ENCODE results near the gene CRISP1. TPM values are rescaled to one million over a fixed set of nuclear protein-coding genes. Genes with fewer than 3 reads are reported as not detected.

CRISP1 gene
- total and polyA plus RNA-seq, 2 experiments from 2014 or later, result not detected

DNA sequence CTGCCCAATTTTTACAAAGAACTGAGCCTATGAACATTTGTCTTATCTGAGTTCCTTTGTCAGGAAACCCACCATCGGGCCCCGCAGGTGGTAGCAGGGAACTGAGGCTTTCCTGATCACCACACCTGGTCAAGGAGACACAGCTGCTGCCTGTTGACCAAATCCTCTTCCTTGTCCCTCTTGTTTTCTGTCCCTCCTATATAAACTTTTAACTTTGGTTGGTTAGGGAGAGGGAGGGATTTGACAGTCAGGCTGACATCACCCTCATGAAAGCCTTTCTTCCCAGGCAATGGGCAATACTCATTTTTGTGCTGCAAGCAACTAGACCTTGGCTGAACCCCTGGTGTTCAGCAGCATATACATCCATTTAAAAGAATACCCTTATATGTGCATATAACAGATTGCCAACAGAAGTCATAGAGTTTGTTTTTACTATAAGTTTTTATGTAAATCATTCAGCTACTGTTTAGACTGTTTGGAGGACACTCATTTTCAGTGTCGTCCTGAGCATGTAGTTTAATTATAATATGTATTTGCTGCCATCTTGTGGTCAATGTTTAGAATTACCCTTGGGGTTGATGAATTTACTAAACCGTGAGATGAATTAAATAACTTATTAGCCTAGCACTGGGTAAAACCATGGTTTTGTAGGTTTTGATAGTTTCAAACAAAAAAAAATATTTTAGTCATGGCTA is 17.0 kb downstream of the CRISP1 start:
- Histone ChIP-seq H3K27ac (no peak overlapping the region), H3K27me3 (replicated peaks; ENCODE audit: insufficient read depth) (no peaks in the 10 kb centered on the region), H3K9me3 (ENCODE audit: low read depth) (no peaks in the 10 kb centered on the region), H3K36me3 (ENCODE audit: low read depth) (no peaks in the 10 kb centered on the region), H4K20me1 (ENCODE audit: insufficient read depth) (no peaks in the 10 kb centered on the region), H3K4me2 (ENCODE audit: unreplicated experiment) (no peak overlapping the region), H3K4me1 (ENCODE audit: insufficient read depth) (no peaks in the 10 kb centered on the region), H3K9me2 (ENCODE audit: insufficient read depth) (no peaks in the 10 kb centered on the region), H3K9ac (no peak overlapping the region), H3F3A (ENCODE audit: insufficient read depth) (no peaks in the 10 kb centered on the region), H3K4me3 (no peak overlapping the region), H3K79me2 (ENCODE audit: insufficient read depth) (no peaks in the 10 kb centered on the region), H2AFZ (no peak overlapping the region)
- 19 to 23% methylated on average over 4 of the region's 4 CpGs for WGBS, 2 experiments (ENCODE audit: low coverage in 1 of 2, low lambda C conversion rate in 2 of 2, missing lambda C conversion rate in 2 of 2)
- in situ Hi-C loops (cut with MboI), result loop anchor here (10.0 kb wide), 1 partner anchor 225 kb away; no protein-coding TSS in a partner anchor
- no peak for TF ChIP-seq EZH2phosphoT487 (IDR thresholded peaks at IDR 0.05; ENCODE audit: insufficient read depth, low read depth)
- no peak for TF ChIP-seq EZH2 (IDR thresholded peaks at IDR 0.05; ENCODE audit: insufficient read depth, poor library complexity, severe bottlenecking)
- peak; percentile 70 for DNase-seq

DNA sequence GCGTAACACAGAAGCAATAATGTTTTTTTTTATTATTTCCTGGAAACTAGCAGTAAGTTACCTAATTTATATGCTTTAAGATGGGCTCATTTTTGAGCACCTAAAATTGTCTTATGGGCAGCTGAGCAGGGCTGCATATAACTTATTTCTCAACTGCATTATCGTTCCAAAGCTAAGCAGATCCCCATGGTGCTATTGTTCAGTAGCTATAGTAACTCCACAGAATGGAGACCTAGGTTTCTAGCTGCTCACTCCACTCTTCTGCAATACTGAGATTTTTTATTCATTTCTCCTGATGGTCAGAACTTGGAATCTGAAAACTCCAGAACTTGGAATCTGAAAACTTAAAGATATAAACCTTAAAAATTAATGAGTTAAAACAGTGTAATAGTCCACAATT is 18.7 kb downstream of the CRISP1 start:
- WGBS, 2 experiments (ENCODE audit: low coverage in 1 of 2, low lambda C conversion rate in 2 of 2, missing lambda C conversion rate in 2 of 2), result 21 to 26% methylated on average over 2 of the region's 2 CpGs
- in situ Hi-C loops (cut with MboI), result loop anchor here (10.0 kb wide), 1 partner anchor 223 kb away; no protein-coding TSS in a partner anchor
- DNase-seq, result no peak

DNA sequence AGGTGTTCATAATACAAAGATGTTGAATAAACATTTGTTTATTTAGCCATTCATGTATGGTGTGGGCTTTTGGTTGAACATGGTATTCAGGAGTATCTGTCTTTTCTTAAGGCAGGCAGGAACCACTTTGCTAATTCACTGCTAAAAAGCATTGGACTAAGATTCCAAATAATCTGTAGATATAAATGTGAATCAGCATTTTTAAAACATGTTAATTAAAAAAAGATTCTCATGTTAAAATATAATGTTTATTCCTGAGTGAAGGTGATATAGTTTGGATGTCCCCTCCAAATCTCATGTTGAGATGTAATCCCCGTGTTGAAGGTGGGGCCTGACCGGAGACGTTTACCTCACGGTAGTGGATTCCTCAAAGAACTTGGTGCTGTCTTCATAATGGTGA is 19.3 kb downstream of the CRISP1 start:
- DNase-seq, result no peak
- no peak overlapping the region for H2AFZ ChIP-seq
- no peak overlapping the region for H3K4me2 ChIP-seq (ENCODE audit: unreplicated experiment)
- no peaks in the 10 kb centered on the region for H3K27me3 ChIP-seq (replicated peaks; ENCODE audit: insufficient read depth)
- H3K4me1 ChIP-seq (ENCODE audit: insufficient read depth), result no peaks in the 10 kb centered on the region
- H3K9me2 ChIP-seq (ENCODE audit: insufficient read depth), result no peaks in the 10 kb centered on the region
- 51 to 62% methylated on average over 4 of the region's 4 CpGs for WGBS, 2 experiments (ENCODE audit: low coverage in 1 of 2, low lambda C conversion rate in 2 of 2, missing lambda C conversion rate in 2 of 2)
- no peak overlapping the region for H3K27ac ChIP-seq
- H3K9me3 ChIP-seq (ENCODE audit: low read depth), result no peaks in the 10 kb centered on the region
- in situ Hi-C loops (cut with MboI), result loop anchor here (10.0 kb wide), 1 partner anchor 222 kb away; no protein-coding TSS in a partner anchor
- TF ChIP-seq EZH2phosphoT487 (IDR thresholded peaks at IDR 0.05; ENCODE audit: insufficient read depth, low read depth) (no peak), EZH2 (IDR thresholded peaks at IDR 0.05; ENCODE audit: insufficient read depth, poor library complexity, severe bottlenecking) (no peak)
- H3K36me3 ChIP-seq (ENCODE audit: low read depth), result no peaks in the 10 kb centered on the region
- no peak overlapping the region for H3K4me3 ChIP-seq
- H4K20me1 ChIP-seq (ENCODE audit: insufficient read depth), result no peaks in the 10 kb centered on the region
- H3F3A ChIP-seq (ENCODE audit: insufficient read depth), result no peaks in the 10 kb centered on the region
- no peak overlapping the region for H3K9ac ChIP-seq
- no peaks in the 10 kb centered on the region for H3K79me2 ChIP-seq (ENCODE audit: insufficient read depth)

More for the DNA sequence above, 18.7 kb downstream of the CRISP1 start:
- no peak overlapping the region for H3K27ac ChIP-seq
- H3K4me2 ChIP-seq (ENCODE audit: unreplicated experiment), result no peak overlapping the region
- no peaks in the 10 kb centered on the region for H3K4me1 ChIP-seq (ENCODE audit: insufficient read depth)
- H3K4me3 ChIP-seq, result no peak overlapping the region
- H3K27me3 ChIP-seq (replicated peaks; ENCODE audit: insufficient read depth), result no peaks in the 10 kb centered on the region
- TF ChIP-seq EZH2 (IDR thresholded peaks at IDR 0.05; ENCODE audit: insufficient read depth, poor library complexity, severe bottlenecking), result no peak
- TF ChIP-seq EZH2phosphoT487 (IDR thresholded peaks at IDR 0.05; ENCODE audit: insufficient read depth, low read depth), result no peak
- no peaks in the 10 kb centered on the region for H3K9me2 ChIP-seq (ENCODE audit: insufficient read depth)
- H3F3A ChIP-seq (ENCODE audit: insufficient read depth), result no peaks in the 10 kb centered on the region
- no peaks in the 10 kb centered on the region for H3K36me3 ChIP-seq (ENCODE audit: low read depth)
- no peak overlapping the region for H2AFZ ChIP-seq
- H4K20me1 ChIP-seq (ENCODE audit: insufficient read depth), result no peaks in the 10 kb centered on the region
- H3K79me2 ChIP-seq (ENCODE audit: insufficient read depth), result no peaks in the 10 kb centered on the region
- no peaks in the 10 kb centered on the region for H3K9me3 ChIP-seq (ENCODE audit: low read depth)
- H3K9ac ChIP-seq, result no peak overlapping the region

DNA sequence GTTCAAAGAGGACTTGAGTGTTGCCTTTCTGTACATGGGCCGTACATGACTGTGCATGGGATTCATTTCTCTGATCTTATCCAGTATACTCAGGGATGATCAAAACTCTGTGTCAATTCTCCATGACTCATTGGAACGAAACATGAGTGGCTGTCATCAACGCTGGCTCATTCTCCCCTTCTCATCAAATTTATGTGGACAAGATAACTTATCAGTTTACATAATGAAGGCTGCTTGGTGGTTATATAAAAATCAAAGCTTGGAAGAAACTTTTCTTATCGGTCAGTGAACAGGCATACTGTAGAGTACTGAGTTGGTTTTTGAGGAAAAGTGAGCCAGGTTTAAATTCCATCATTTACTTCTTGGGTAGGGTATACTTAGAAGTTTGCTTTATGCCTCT is 24.9 kb downstream of the CRISP1 start:
- Histone ChIP-seq H3F3A (ENCODE audit: insufficient read depth) (no peaks in the 10 kb centered on the region), H3K4me3 (no peak overlapping the region), H3K9me2 (ENCODE audit: insufficient read depth) (no peaks in the 10 kb centered on the region), H3K27ac (no peak overlapping the region), H3K79me2 (ENCODE audit: insufficient read depth) (no peaks in the 10 kb centered on the region), H3K4me2 (ENCODE audit: unreplicated experiment) (no peak overlapping the region), H3K9me3 (ENCODE audit: low read depth) (no peaks in the 10 kb centered on the region), H2AFZ (no peak overlapping the region), H3K4me1 (ENCODE audit: insufficient read depth) (no peaks in the 10 kb centered on the region), H3K36me3 (ENCODE audit: low read depth) (no peaks in the 10 kb centered on the region), H3K9ac (no peak overlapping the region), H3K27me3 (replicated peaks; ENCODE audit: insufficient read depth) (no peaks in the 10 kb centered on the region), H4K20me1 (ENCODE audit: insufficient read depth) (no peaks in the 10 kb centered on the region)
- WGBS, 2 experiments (ENCODE audit: low coverage in 1 of 2, low lambda C conversion rate in 2 of 2, missing lambda C conversion rate in 2 of 2), result 38 to 43% methylated on average over 4 of the region's 4 CpGs
- in situ Hi-C loops (cut with MboI), result loop anchor here (10.0 kb wide), 1 partner anchor 217 kb away; no protein-coding TSS in a partner anchor
- DNase-seq, result no peak
- TF ChIP-seq EZH2phosphoT487 (IDR thresholded peaks at IDR 0.05; ENCODE audit: insufficient read depth, low read depth), result no peak
- no peak for TF ChIP-seq EZH2 (IDR thresholded peaks at IDR 0.05; ENCODE audit: insufficient read depth, poor library complexity, severe bottlenecking)
